Endothelial cell (in vitro differentiated cells): Measurements from ENCODE around the gene ABCA6. TPM values are rescaled to one million over a fixed set of nuclear protein-coding genes. Genes with fewer than 3 reads are reported as not detected.

Source experiments
- DNase-seq: peaks from one replicate; pipeline ENCODE4 v3.0.0; 2021; ENCODE audit warnings: low spot score
- H3K27ac Mint-ChIP-seq: one replicate; pipeline ENCODE4 v1.8.0; 2021; ENCODE audit warnings: mixed read lengths, inconsistent platforms; ENCODE audit not compliant: unreplicated experiment
- H3K27me3 Mint-ChIP-seq: one replicate; pipeline ENCODE4 v1.8.0; 2021; ENCODE audit warnings: mild to moderate bottlenecking, moderate library complexity, mixed read lengths, inconsistent platforms; ENCODE audit not compliant: unreplicated experiment
- H3K36me3 Mint-ChIP-seq: one replicate; pipeline ENCODE4 v1.8.0; 2021; ENCODE audit warnings: mild to moderate bottlenecking, low read depth, mixed read lengths, inconsistent platforms; ENCODE audit not compliant: unreplicated experiment
- H3K4me1 Mint-ChIP-seq: one replicate; pipeline ENCODE4 v1.8.0; 2021; ENCODE audit warnings: mild to moderate bottlenecking, mixed read lengths, inconsistent platforms; ENCODE audit not compliant: unreplicated experiment
- H3K4me3 Mint-ChIP-seq: one replicate; pipeline ENCODE4 v1.8.0; 2021; ENCODE audit warnings: mild to moderate bottlenecking, mixed read lengths, inconsistent platforms; ENCODE audit not compliant: unreplicated experiment
- H3K9me3 Mint-ChIP-seq: one replicate; pipeline ENCODE4 v1.8.0; 2021; ENCODE audit warnings: mixed read lengths, inconsistent platforms; ENCODE audit not compliant: unreplicated experiment
- CTCF ChIP-seq: fragments of 200-600 bp; sonication (generic); IDR thresholded peaks from one replicate; pipeline ENCODE4 v1.5.0; 2021; ENCODE audit warnings: antibody characterized with exemption; ENCODE audit not compliant: unreplicated experiment
- total RNA-seq: library from RNA; stranded (reverse); fragmentation: NEBNext Ultra II Directional; extraction: Animal tissue kit (Norgen Biotek cat#: 25700); gene quantifications from one replicate; pipeline ENCODE4 v1.2.1, GENCODE V29; 2021; ENCODE audit not compliant: unreplicated experiment

ABCA6 gene
- total RNA-seq, 1 donor from 2014 or later, result 0.38 TPM

- no peak for DNase-seq
- Mint-ChIP-seq H3K9me3 (no peaks in the 10 kb centered on the region), H3K27me3 (peaks cover 1% of the 10 kb centered on the region), H3K4me3 (no peak overlapping the region), H3K4me1 (peaks cover 16% of the 10 kb centered on the region), H3K27ac (no peak overlapping the region), H3K36me3 (no peaks in the 10 kb centered on the region)
- no peak for TF ChIP-seq CTCF
Observed at GRCh38 chr17:69062860-69063581, 78.7 kb downstream of the ABCA6 start.

GRCh38 chr17:69061721-69062556, 79.8 kb downstream of the ABCA6 start:
- TF ChIP-seq CTCF, result no peak
- Mint-ChIP-seq H3K36me3 (no peaks in the 10 kb centered on the region), H3K27ac (no peak overlapping the region), H3K4me3 (no peak overlapping the region), H3K4me1 (peaks cover 8% of the 10 kb centered on the region), H3K27me3 (no peaks in the 10 kb centered on the region), H3K9me3 (no peaks in the 10 kb centered on the region)
- no peak for DNase-seq

GRCh38 chr17:69060822-69061221, 80.9 kb downstream of the ABCA6 start, which contains the start of gene ABCA9:
ABCA9 (minus strand) TSS chr17:69060927; CDS start chr17:69051126, 9,801 bp downstream.
- H3K27ac Mint-ChIP-seq, result no peak within 1 kb of the TSS
- TF ChIP-seq CTCF, result no peak
- H3K4me3 Mint-ChIP-seq, result no peak within 1 kb of the TSS
- no peak for DNase-seq
- H3K27me3 Mint-ChIP-seq, result no peaks in the 10 kb centered on the region
- H3K9me3 Mint-ChIP-seq, result no peaks in the 10 kb centered on the region
- H3K36me3 Mint-ChIP-seq, result peaks cover 4% of the 10 kb centered on the region
- H3K4me1 Mint-ChIP-seq, result peaks cover 4% of the 10 kb centered on the region

GRCh38 chr17:69059458-69060175, 82.1 kb downstream of the ABCA6 start:
- Mint-ChIP-seq H3K4me1 (peaks cover 4% of the 10 kb centered on the region), H3K9me3 (no peaks in the 10 kb centered on the region), H3K27ac (no peak overlapping the region), H3K27me3 (no peaks in the 10 kb centered on the region), H3K36me3 (peaks cover 4% of the 10 kb centered on the region), H3K4me3 (no peak overlapping the region)
- DNase-seq, result no peak
- TF ChIP-seq CTCF, result no peak
